Right cardiac atrium (tissue), 5 donors: ENCODE results near the gene APEX2. TPM values are rescaled to one million over a fixed set of nuclear protein-coding genes. Genes with fewer than 3 reads are reported as not detected.
A peak's percentile ranks its signal among the peaks of the same experiment; 100 is the strongest.

Experiments used
- ATAC-seq, 2 donors: fragments of 200-7000 bp; cut with Tn5 transposase; one replicate each; pipeline versions ENCODE4 v1.8.0 to v1.9.1; 2020; ENCODE audit warnings: moderate library complexity in 2 of 2, mild to moderate bottlenecking in 1 of 2
- DNase-seq, 3 donors: peaks; one replicate each; pipeline ENCODE4 v3.0.0-alpha.2; 2020
- H3K27ac ChIP-seq: one replicate; pipeline ENCODE4 v1.5.1; 2013; ENCODE audit warnings: mild to moderate bottlenecking, low read length, control low read depth, moderate library complexity
- H3K27me3 ChIP-seq: one replicate; pipeline ENCODE4 v1.6.1; 2013; ENCODE audit not compliant: control insufficient read depth, insufficient read depth
- H3K4me1 ChIP-seq: one replicate; pipeline ENCODE4 v1.6.1; 2013; ENCODE audit warnings: low read length; ENCODE audit not compliant: control insufficient read depth, insufficient read depth
- H3K4me3 ChIP-seq: one replicate; pipeline ENCODE4 v1.5.1; 2013; ENCODE audit warnings: low read length, control low read depth
- H3K9me3 ChIP-seq: one replicate; pipeline ENCODE4 v1.6.1; 2013; ENCODE audit warnings: low read length; ENCODE audit not compliant: control insufficient read depth
- WGBS: extraction: QIAGEN DNeasy Blood & Tissue Kit; methylation state at CpG from one replicate; pipeline ENCODE4 v1.1.7; 2013; 5-methylcytosine and 5-hydroxymethylcytosine counted together
- intact Hi-C, 4 donors: fragments of 100-400 bp; cut with DNase I; formaldehyde crosslinking; loops; one replicate each; pipeline versions ENCODE4 v1.11.0 to v1.14.0; 2022 to 2023
- polyA plus RNA-seq: library from polyadenylated mRNA; stranded (reverse); fragments of 200-250 nt; gene quantifications from one replicate; pipeline ENCODE4 v1.2.3, GENCODE V29; 2013
- total RNA-seq, 4 donors: library from RNA; stranded (reverse); fragmentation: NEBNext Ultra II Directional; extraction: Animal tissue kit (Norgen Biotek cat#: 25700); gene quantifications; one replicate each; pipeline ENCODE4 v1.2.1, GENCODE V29; 2021
- donor health status: healthy with polysubstance abuse.
- donor health status: DM: no; HTN: yes; CAD: no.
- donor health status: DM: no; HTN: no; CAD: no.
- donor health status: DM: no; HTN: yes; CAD: no; lungs with severe emphysema.
- donor health status: DM: yes; HTN: yes; CAD: no.

The APEX2 gene
- total and polyA plus RNA-seq, 5 donors = 6.8 to 10.7 (median 8.0) TPM

DNA sequence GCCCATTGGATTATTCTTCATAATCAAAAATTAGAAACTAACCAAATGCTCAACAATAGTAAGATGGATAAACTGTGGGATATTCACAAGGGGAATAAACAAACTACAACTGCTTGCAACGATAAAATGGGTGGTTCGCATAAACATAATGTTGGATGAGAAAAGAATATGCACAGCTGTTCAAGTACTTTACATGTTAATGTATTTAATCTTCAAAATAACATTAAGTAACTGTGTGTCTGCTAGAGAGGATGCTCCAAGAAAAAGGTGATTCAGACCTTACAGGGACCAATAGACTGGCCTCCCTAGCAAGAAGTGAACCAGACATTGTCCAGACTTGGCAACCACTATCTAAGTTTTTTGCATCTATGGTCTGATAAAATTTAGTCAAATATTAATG lies 8.5 kb upstream of the APEX2 start:
- H3K27ac ChIP-seq = no peak overlapping the region
- ATAC-seq (no peak), DNase-seq (no peak)
- intact Hi-C loops = no loop called here
- H3K4me3 ChIP-seq = no peak overlapping the region
- no peaks in the 10 kb centered on the region for H3K9me3 ChIP-seq
- H3K4me1 ChIP-seq = no peaks in the 10 kb centered on the region
- 92% methylated on average over 2 of the region's 2 CpGs for WGBS
- H3K27me3 ChIP-seq = no peaks in the 10 kb centered on the region

DNA sequence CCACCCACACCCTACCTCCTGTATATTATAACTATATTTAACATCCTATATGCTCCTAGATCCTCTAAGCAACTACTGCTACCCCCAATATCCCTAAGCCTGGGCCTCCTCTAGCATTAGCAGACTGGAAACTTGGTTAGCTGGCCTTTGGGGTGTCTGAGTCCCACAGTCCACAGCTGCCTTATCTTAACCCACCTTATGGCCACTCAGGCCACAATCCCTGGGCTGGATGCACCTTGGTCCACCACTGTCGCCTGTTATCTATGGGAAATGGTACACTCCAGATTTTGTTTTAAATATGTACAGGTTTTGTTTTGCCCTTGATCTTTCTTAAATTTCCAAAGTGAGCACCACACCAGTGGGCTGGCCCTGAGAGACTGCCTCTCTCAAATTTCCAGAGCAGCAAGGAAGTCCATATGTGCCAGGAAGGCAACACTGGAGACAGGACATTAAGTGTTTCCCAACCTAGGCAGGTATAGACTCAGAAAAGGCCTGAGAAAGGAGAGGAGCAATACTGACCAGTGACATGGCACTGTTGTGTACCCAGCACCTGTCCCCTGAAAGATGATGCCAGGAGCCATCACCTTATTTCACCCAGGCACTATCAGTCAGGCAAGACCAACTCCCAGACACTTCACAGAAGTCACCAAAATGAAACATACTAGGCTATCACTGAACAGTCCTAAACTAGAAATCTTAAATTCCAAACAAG lies 7.1 kb upstream of the APEX2 start:
- H3K27me3 ChIP-seq = no peaks in the 10 kb centered on the region
- H3K4me3 ChIP-seq = no peak overlapping the region
- ATAC-seq (no peak), DNase-seq (no peak)
- intact Hi-C loops = no loop called here
- H3K9me3 ChIP-seq = no peaks in the 10 kb centered on the region
- 100% methylated on average over 1 of the region's 1 CpG for WGBS
- no peak overlapping the region for H3K27ac ChIP-seq
- no peaks in the 10 kb centered on the region for H3K4me1 ChIP-seq

DNA sequence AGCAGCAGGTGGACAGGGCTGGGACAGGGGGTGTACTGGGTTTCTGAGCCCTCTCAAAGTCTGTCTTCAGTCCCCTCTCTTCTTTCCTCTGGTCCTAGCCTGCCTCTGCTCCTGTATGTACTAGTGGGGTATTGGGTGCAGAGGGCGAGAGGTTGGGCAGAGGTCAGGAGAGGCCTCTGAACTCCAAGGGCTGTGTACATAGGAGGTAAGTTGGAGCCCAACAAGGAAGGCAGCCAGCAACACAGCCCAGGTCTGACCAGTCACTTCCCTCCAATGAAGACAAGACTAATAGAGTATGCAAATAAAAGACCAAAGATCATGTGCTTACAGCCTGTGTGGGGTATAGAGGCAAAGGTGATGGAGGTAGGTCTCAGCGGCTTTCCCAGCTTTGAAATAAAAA lies 6.1 kb upstream of the APEX2 start, which contains the start of gene PFKFB1:
TSS of gene PFKFB1 (minus strand) at position 90 of the 400 bp plus-strand sequence. CDS start 181 bp downstream, outside the sequence.
- ATAC-seq (no peak), DNase-seq (no peak)
- no peaks in the 10 kb centered on the region for H3K27me3 ChIP-seq
- no peaks in the 10 kb centered on the region for H3K9me3 ChIP-seq
- intact Hi-C loops = no loop called here
- H3K4me1 ChIP-seq = no peaks in the 10 kb centered on the region
- no peak within 1 kb of the TSS for H3K4me3 ChIP-seq
- H3K27ac ChIP-seq = no peak within 1 kb of the TSS
- whole genome bisulfite sequencing = 95% methylated on average over 2 of the region's 2 CpGs

DNA sequence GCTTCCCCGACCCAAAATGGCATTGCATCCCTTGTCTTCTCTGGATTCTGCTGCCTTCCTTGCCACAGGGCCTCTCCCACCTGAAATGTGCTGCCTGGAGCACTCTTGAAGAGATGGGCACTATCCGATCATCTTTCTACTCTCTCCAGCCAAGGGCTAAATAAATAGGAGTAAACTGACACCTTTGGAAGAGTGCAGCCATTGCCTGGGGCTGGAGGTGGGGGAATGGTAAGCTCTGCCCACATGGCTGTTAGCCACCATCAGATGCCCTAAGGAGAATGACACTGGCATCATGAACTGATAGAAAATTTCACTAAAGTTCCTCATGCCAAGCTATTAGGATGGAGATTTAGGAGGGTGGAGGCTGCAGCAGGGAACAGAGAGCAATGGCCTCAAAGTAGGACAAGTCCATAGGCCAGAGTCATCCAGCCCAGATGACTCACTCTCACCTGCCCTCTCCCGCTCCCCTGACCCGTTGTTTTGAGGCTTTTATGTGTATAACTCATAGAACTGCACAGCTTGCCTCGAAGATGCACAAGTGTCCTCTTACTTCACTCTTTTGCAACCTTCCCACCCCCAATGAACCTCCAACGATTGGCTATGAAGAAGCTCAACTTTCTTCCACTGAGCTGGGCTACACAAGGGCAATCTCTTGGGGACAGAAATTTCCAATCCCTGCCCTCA lies 5.4 kb upstream of the APEX2 start:
- H3K27ac ChIP-seq = no peak overlapping the region
- 83% methylated on average over 6 of the region's 6 CpGs for WGBS
- no peaks in the 10 kb centered on the region for H3K9me3 ChIP-seq
- H3K27me3 ChIP-seq = no peaks in the 10 kb centered on the region
- intact Hi-C loops = no loop called here
- DNase-seq = no peak
- H3K4me3 ChIP-seq = no peak overlapping the region
- no peaks in the 10 kb centered on the region for H3K4me1 ChIP-seq
- ATAC-seq = no peak

- intact Hi-C loops = no loop called here
- no peak for DNase-seq
These were observed 4.5 kb upstream of the APEX2 start for GRCh38 chrX:54995621-54996020.

DNA sequence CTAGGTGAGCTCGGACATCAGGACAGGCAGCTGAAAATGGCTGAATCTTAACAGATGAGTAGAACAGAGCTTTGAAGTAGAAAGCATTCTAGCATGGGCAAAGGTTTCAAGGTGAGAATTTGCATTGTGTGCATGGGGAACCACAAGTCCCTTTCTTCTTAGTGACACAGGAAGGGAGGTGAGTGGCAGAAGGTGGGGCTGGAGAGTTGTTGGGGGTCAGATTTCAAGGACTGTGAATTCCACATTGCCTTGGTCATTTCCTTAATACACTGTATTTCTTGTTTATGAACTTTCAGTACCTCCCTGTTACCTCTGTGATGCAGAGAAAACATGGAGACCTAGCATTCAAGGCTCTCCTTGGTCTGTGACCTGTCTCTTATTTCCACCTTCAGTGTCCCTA lies 4.1 kb downstream of the APEX2 start:
- ATAC-seq (no peak), DNase-seq (no peak)
- intact Hi-C loops = no loop called here
- H3K27ac ChIP-seq = no peak overlapping the region
- peaks cover 8% of the 10 kb centered on the region for H3K4me1 ChIP-seq
- no peaks in the 10 kb centered on the region for H3K27me3 ChIP-seq
- H3K4me3 ChIP-seq = no peak overlapping the region
- WGBS = 94% methylated on average over 1 of the region's 1 CpG
- H3K9me3 ChIP-seq = no peaks in the 10 kb centered on the region

More at GRCh38 chrX:54995621-54996020, 4.5 kb upstream of the APEX2 start:
- ATAC-seq = no peak
- Histone ChIP-seq H3K27ac (no peak overlapping the region), H3K4me1 (no peaks in the 10 kb centered on the region), H3K9me3 (no peaks in the 10 kb centered on the region), H3K27me3 (no peaks in the 10 kb centered on the region), H3K4me3 (no peak overlapping the region)

GRCh38 chrX:55005256-55005655 lies 5.1 kb downstream of the APEX2 start:
- H3K9me3 ChIP-seq = no peaks in the 10 kb centered on the region
- no peak for ATAC-seq
- H3K4me1 ChIP-seq = peaks cover 8% of the 10 kb centered on the region
- intact Hi-C loops = no loop called here
- no peak for DNase-seq
- no peaks in the 10 kb centered on the region for H3K27me3 ChIP-seq
- no peak overlapping the region for H3K4me3 ChIP-seq
- no peak overlapping the region for H3K27ac ChIP-seq

- ATAC-seq (no peak), DNase-seq (peak in 1 of 3 donors; percentile 47)
- WGBS = 91% methylated on average over 18 of the region's 18 CpGs
- Histone ChIP-seq H3K9me3 (no peaks in the 10 kb centered on the region), H3K4me3 (no peak overlapping the region), H3K27me3 (no peaks in the 10 kb centered on the region), H3K27ac (peak overlapping the region; percentile 64), H3K4me1 (peaks cover 7% of the 10 kb centered on the region)
- intact Hi-C loops = no loop called here
These were observed 6.9 kb downstream of the APEX2 start for GRCh38 chrX:55006827-55007621.

DNA sequence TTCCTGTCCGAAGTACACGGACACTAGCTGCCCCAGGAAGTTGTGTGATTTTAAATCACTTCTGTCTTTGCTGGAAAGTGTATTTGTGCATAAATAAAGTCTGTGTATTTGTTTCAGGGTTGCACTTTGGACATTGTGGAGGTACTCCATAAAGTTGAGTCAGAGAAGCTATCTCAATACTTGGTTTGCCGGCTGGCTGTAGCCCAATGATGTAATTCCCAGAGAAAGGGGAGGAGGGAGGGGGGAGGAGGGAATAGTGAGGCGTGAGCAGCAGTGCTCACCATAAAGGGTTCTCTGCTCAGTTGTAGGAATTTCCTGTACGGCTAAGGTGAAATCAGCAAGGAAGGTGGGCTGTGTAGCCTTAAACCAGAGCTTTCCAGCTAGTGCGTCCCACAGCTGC lies 7.5 kb downstream of the APEX2 start:
- DNase-seq = peak in 2 of 3 donors; percentile 51 to 55
- Histone ChIP-seq H3K4me1 (peaks cover 7% of the 10 kb centered on the region), H3K9me3 (no peaks in the 10 kb centered on the region), H3K27ac (peak overlapping the region; percentile 78), H3K4me3 (no peak overlapping the region), H3K27me3 (no peaks in the 10 kb centered on the region)
- 32% methylated on average over 6 of the region's 6 CpGs for WGBS
- peak; percentile 78 to 84 for ATAC-seq
- intact Hi-C loops = no loop called here

- Histone ChIP-seq H3K4me1 (peaks cover 7% of the 10 kb centered on the region), H3K9me3 (no peaks in the 10 kb centered on the region), H3K27me3 (no peaks in the 10 kb centered on the region), H3K27ac (peak overlapping the region; percentile 81), H3K4me3 (no peak overlapping the region)
- intact Hi-C loops = no loop called here
- WGBS = 29% methylated on average over 9 of the region's 9 CpGs
- ATAC-seq (peak; percentile 66 to 80), DNase-seq (peak in 2 of 3 donors; percentile 53 to 62)
These were observed 8.6 kb downstream of the APEX2 start for GRCh38 chrX:55008571-55009358.
